Right lobe of liver (tissue), 4 donors: ENCODE results near the gene DRP2.

Source experiments
- CTCF ChIP-seq, 4 donors: fragments of 200-600 bp in 3 of 4; fragments of 450-650 bp in 1 of 4; IDR thresholded peaks; one replicate each; pipeline versions ENCODE4 v1.5.1 to v1.8.0; 2016 to 2022; ENCODE audit warnings: antibody characterized with exemption in 4 of 4, mild to moderate bottlenecking in 2 of 4
- POLR2A ChIP-seq: fragments of 450-650 bp; IDR thresholded peaks from one replicate; pipeline ENCODE4 v1.6.1; 2017; ENCODE audit warnings: antibody characterized with exemption, mild to moderate bottlenecking
- donor health status: DM: no; HTN: no; CAD: no.
- donor health status: DM: no; HTN: no; CAD: no.
- donor health status: DM: no; HTN: yes; CAD: no.

DNA sequence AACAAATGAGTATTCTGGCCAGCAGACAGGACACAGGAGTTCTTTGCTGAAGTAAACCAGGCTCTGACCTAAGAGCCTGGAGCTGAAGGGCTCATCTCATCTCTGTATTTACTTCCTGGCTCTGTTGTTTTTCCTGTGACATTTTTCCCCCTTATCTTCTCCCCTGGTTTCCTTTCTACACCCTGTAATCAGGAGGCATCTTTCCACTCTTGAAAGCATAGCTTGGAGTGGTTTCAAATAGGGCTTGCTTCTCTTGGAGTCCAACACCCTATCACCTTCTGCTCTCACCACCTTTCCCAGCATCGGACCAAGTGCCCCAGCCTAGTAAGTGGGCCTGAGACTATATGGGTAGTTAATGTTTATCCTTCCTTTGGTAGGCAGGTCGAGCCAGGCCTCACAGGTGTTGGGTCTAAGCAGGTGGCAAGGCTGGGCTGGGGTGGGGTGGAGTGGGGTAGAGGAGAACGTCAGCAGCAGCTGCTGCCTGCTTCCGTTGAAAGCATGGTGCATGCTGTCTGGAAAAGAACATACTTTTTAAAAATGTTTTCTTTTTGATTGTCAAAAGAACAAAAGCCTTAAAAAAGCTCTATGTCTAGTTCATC lies 1.2 kb downstream of the DRP2 start:
- TF ChIP-seq CTCF (IDR thresholded peaks at IDR 0.05): no peak
- TF ChIP-seq POLR2A: no peak
